ENCODE data around the gene ZNF768. TPM values are rescaled to one million over a fixed set of nuclear protein-coding genes. Genes with fewer than 3 reads are reported as not detected.

The ZNF768 gene
- total and polyA plus RNA-seq, 4 donors = 11.2 to 55.7 (median 45.8) TPM

DNA sequence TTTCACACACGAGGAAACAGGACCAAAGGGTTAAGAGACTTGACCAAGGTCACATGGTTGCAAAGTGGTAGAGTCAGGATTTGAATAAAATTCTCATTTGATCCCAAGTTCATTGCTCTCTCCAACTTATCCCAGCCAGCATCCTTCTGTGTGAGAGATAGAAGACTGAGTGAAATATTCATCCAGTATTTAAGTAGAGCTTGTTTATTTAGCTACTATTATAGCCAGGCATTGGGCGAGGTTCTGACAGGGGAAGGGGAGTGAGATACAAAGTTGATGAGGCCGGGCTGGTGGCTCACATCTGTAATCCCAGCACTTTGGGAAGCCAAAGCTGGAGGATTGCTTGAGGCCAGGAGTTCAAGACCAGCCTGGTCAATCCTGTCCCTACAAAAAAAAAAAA is 49.4 kb downstream of the ZNF768 start:
- peaks cover 25% of the 10 kb centered on the region for H3K27me3 ChIP-seq (ENCODE audit: control insufficient read depth, insufficient read depth, low read length)
- H3K27ac ChIP-seq (ENCODE audit: low read depth, low read length) = no peak overlapping the region
- H3K4me3 ChIP-seq (ENCODE audit: low read depth, low read length) = no peak overlapping the region
- H3K36me3 ChIP-seq (ENCODE audit: control insufficient read depth, insufficient read depth, low read length) = no peaks in the 10 kb centered on the region
- 76% methylated on average over 2 of the region's 3 CpGs for WGBS (ENCODE audit: insufficient coverage)
- no peaks in the 10 kb centered on the region for H3K9me3 ChIP-seq (ENCODE audit: control insufficient read depth, insufficient read depth, low read length)
- no peaks in the 10 kb centered on the region for H3K4me1 ChIP-seq (ENCODE audit: control insufficient read depth, insufficient read depth, low read length)
- DNase-seq (ENCODE audit: low read depth in 4 of 6, low spot score in 6 of 6) = no peak

DNA sequence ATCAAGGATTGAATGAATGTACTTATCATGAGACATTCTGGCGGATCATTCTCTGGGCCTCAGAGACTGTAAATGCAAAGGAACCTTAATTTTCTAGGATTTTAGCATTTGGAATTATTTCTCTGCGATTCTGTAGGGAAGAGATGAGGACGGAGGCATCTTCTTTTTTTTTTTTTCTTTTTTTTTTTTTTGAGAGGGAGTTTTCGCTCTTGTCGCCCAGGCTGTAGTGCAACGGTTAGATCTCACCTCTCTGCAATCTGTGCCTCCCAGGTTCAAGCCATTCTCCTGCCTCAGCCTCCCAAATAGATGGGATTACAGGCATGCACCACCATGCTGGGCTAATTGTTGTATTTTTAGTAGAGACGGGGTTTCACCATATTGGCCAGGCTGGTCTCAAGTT is 51.7 kb downstream of the ZNF768 start:
- no peak overlapping the region for H3K27ac ChIP-seq (ENCODE audit: low read depth, low read length)
- H3K36me3 ChIP-seq (ENCODE audit: control insufficient read depth, insufficient read depth, low read length) = no peaks in the 10 kb centered on the region
- H3K27me3 ChIP-seq (ENCODE audit: control insufficient read depth, insufficient read depth, low read length) = peaks cover 27% of the 10 kb centered on the region
- WGBS (ENCODE audit: insufficient coverage) = 79% methylated on average over 2 of the region's 7 CpGs
- DNase-seq (ENCODE audit: low read depth in 4 of 6, low spot score in 6 of 6) = no peak
- no peaks in the 10 kb centered on the region for H3K4me1 ChIP-seq (ENCODE audit: control insufficient read depth, insufficient read depth, low read length)
- H3K9me3 ChIP-seq (ENCODE audit: control insufficient read depth, insufficient read depth, low read length) = no peaks in the 10 kb centered on the region
- no peak overlapping the region for H3K4me3 ChIP-seq (ENCODE audit: low read depth, low read length)

DNA sequence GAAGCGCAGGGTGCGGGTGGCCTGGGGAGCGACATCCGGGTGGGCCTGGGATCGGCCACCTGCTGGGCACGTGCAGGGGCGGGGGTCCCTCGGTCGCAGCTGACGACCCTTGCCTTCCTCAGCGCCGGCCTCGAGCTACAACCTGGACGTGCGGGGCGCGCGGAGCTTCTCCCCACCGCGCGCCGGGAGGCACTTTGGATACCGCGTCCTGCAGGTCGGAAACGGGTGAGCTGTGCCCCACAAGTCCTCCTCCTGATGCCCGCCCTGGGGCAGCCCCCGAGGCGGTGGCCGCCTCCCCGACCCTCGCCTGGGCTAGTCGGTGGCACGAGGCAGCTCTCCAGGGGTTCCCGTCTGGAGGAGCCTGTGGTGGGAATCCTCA is 52.3 kb downstream of the ZNF768 start:
- Histone ChIP-seq H3K27ac (ENCODE audit: low read depth, low read length) (no peak overlapping the region), H3K9me3 (ENCODE audit: control insufficient read depth, insufficient read depth, low read length) (no peaks in the 10 kb centered on the region), H3K27me3 (ENCODE audit: control insufficient read depth, insufficient read depth, low read length) (peaks cover 27% of the 10 kb centered on the region), H3K36me3 (ENCODE audit: control insufficient read depth, insufficient read depth, low read length) (no peaks in the 10 kb centered on the region), H3K4me3 (ENCODE audit: low read depth, low read length) (no peak overlapping the region), H3K4me1 (ENCODE audit: control insufficient read depth, insufficient read depth, low read length) (no peaks in the 10 kb centered on the region)
- DNase-seq (ENCODE audit: low read depth in 4 of 6, low spot score in 6 of 6) = no peak
- 22% methylated on average over 35 of the region's 35 CpGs for WGBS (ENCODE audit: insufficient coverage)

Small RNA genes within 50 kb of the gene (small RNA-seq; reads per million reads assigned to genes)
- gene MIR4518 (ENCODE audit: low replicate concordance) = not detected
- gene RNU7-61P (ENCODE audit: low replicate concordance) = not detected

Other genes starting within 250 kb of the ZNF768 start
- gene CD2BP2, start 171.3 kb downstream of the ZNF768 start, total RNA-seq = 10 to 100 TPM; 26.7 to 49.9 TPM
- gene CD2BP2, start 171.3 kb downstream of the ZNF768 start, polyA plus RNA-seq (ENCODE audit: insufficient read length in 2 of 2) = 10 to 100 TPM; 60.6 to 63.9 TPM
- gene TBC1D10B, start 156.1 kb downstream of the ZNF768 start, total RNA-seq = 10 to 100 TPM; 26.0 to 31.4 TPM
- 10 to 100 TPM; 65.9 to 74.1 TPM for gene TBC1D10B, start 156.1 kb downstream of the ZNF768 start, polyA plus RNA-seq (ENCODE audit: insufficient read length in 2 of 2)
- gene MYL11, start 151.8 kb downstream of the ZNF768 start, total RNA-seq = 1 to 10 TPM; 3.0 to 3.4 TPM
- gene MYL11, start 151.8 kb downstream of the ZNF768 start, polyA plus RNA-seq (ENCODE audit: insufficient read length in 2 of 2) = 10 to 100 TPM in 1 of 2 donors, 1 to 10 TPM in 1; 1.4 to 11.4 TPM
- gene SEPTIN1, start 144.0 kb downstream of the ZNF768 start, total RNA-seq = under 1 TPM; 0.10 to 0.44 TPM
- gene SEPTIN1, start 144.0 kb downstream of the ZNF768 start, polyA plus RNA-seq (ENCODE audit: insufficient read length in 2 of 2) = 1 to 10 TPM; 5.0 to 5.9 TPM
- gene ZNF48, start 131.1 kb downstream of the ZNF768 start, total RNA-seq = 10 to 100 TPM in 1 of 2 donors, 1 to 10 TPM in 1; 9.5 to 12.1 TPM
- 10 to 100 TPM; 18.6 to 19.2 TPM for gene ZNF48, start 131.1 kb downstream of the ZNF768 start, polyA plus RNA-seq (ENCODE audit: insufficient read length in 2 of 2)
- gene ZNF771, start 119.0 kb downstream of the ZNF768 start, total RNA-seq = 10 to 100 TPM in 1 of 2 donors, 1 to 10 TPM in 1; 8.1 to 13.5 TPM
- 10 to 100 TPM; 19.3 to 20.5 TPM for gene ZNF771, start 119.0 kb downstream of the ZNF768 start, polyA plus RNA-seq (ENCODE audit: insufficient read length in 2 of 2)
- gene DCTPP1, start 96.5 kb downstream of the ZNF768 start, total RNA-seq = 10 to 100 TPM; 18.1 to 23.0 TPM
- gene DCTPP1, start 96.5 kb downstream of the ZNF768 start, polyA plus RNA-seq (ENCODE audit: insufficient read length in 2 of 2) = 10 to 100 TPM; 47.6 to 49.5 TPM
- gene SEPHS2, start 80.7 kb downstream of the ZNF768 start, total RNA-seq = 10 to 100 TPM in 1 of 2 donors, 1 to 10 TPM in 1; 6.8 to 14.2 TPM
- gene SEPHS2, start 80.7 kb downstream of the ZNF768 start, polyA plus RNA-seq (ENCODE audit: insufficient read length in 2 of 2) = 10 to 100 TPM; 33.8 to 37.1 TPM
- gene ITGAL, start 53.8 kb downstream of the ZNF768 start, total RNA-seq = 1 to 10 TPM; 1.2 to 4.9 TPM
- gene ITGAL, start 53.8 kb downstream of the ZNF768 start, polyA plus RNA-seq (ENCODE audit: insufficient read length in 2 of 2) = 1 to 10 TPM; 2.5 to 4.8 TPM
- gene ZNF747, start 8.3 kb upstream of the ZNF768 start, total RNA-seq = 10 to 100 TPM in 1 of 2 donors, 1 to 10 TPM in 1; 8.8 to 13.1 TPM
- gene ZNF747, start 8.3 kb upstream of the ZNF768 start, polyA plus RNA-seq (ENCODE audit: insufficient read length in 2 of 2) = 10 to 100 TPM in 1 of 2 donors, 1 to 10 TPM in 1; 9.2 to 10.6 TPM
- 10 to 100 TPM in 1 of 2 donors, 1 to 10 TPM in 1; 5.6 to 10.7 TPM for gene ZNF764, start 31.8 kb upstream of the ZNF768 start, total RNA-seq
- 10 to 100 TPM in 1 of 2 donors, 1 to 10 TPM in 1; 9.7 to 15.5 TPM for gene ZNF764, start 31.8 kb upstream of the ZNF768 start, polyA plus RNA-seq (ENCODE audit: insufficient read length in 2 of 2)
- gene ZNF688, start 45.1 kb upstream of the ZNF768 start, total RNA-seq = 10 to 100 TPM in 1 of 2 donors, 1 to 10 TPM in 1; 4.5 to 21.3 TPM
- 10 to 100 TPM; 20.4 to 23.0 TPM for gene ZNF688, start 45.1 kb upstream of the ZNF768 start, polyA plus RNA-seq (ENCODE audit: insufficient read length in 2 of 2)
- 10 to 100 TPM; 12.5 to 18.2 TPM for gene ZNF785, start 59.1 kb upstream of the ZNF768 start, total RNA-seq
- gene ZNF785, start 59.1 kb upstream of the ZNF768 start, polyA plus RNA-seq (ENCODE audit: insufficient read length in 2 of 2) = 10 to 100 TPM; 20.8 to 37.7 TPM
- 10 to 100 TPM in 1 of 2 donors, 1 to 10 TPM in 1; 6.5 to 10.0 TPM for gene ZNF689, start 83.8 kb upstream of the ZNF768 start, total RNA-seq
- gene ZNF689, start 83.8 kb upstream of the ZNF768 start, polyA plus RNA-seq (ENCODE audit: insufficient read length in 2 of 2) = 10 to 100 TPM; 15.1 to 15.7 TPM
- 10 to 100 TPM in 1 of 2 donors, 1 to 10 TPM in 1; 6.3 to 19.8 TPM for gene PRR14, start 124.4 kb upstream of the ZNF768 start, total RNA-seq
- gene PRR14, start 124.4 kb upstream of the ZNF768 start, polyA plus RNA-seq (ENCODE audit: insufficient read length in 2 of 2) = 10 to 100 TPM; 60.2 to 65.1 TPM
- 10 to 100 TPM; 11.5 to 26.8 TPM for gene FBRS, start 131.9 kb upstream of the ZNF768 start, total RNA-seq
- 10 to 100 TPM; 65.3 to 69.0 TPM for gene FBRS, start 131.9 kb upstream of the ZNF768 start, polyA plus RNA-seq (ENCODE audit: insufficient read length in 2 of 2)
- gene SRCAP, start 172.6 kb upstream of the ZNF768 start, total RNA-seq = 10 to 100 TPM; 15.2 to 19.6 TPM
- gene SRCAP, start 172.6 kb upstream of the ZNF768 start, polyA plus RNA-seq (ENCODE audit: insufficient read length in 2 of 2) = 10 to 100 TPM; 47.2 to 48.6 TPM
- gene PHKG2, start 221.9 kb upstream of the ZNF768 start, total RNA-seq = 10 to 100 TPM; 16.2 to 24.4 TPM
- 10 to 100 TPM; 41.2 to 53.9 TPM for gene PHKG2, start 221.9 kb upstream of the ZNF768 start, polyA plus RNA-seq (ENCODE audit: insufficient read length in 2 of 2)
- gene CFAP119, start 235.5 kb upstream of the ZNF768 start, total RNA-seq = 10 to 100 TPM in 1 of 2 donors, 1 to 10 TPM in 1; 3.3 to 11.2 TPM
- gene CFAP119, start 235.5 kb upstream of the ZNF768 start, polyA plus RNA-seq (ENCODE audit: insufficient read length in 2 of 2) = 10 to 100 TPM; 16.0 to 19.1 TPM
- gene RNF40, start 235.8 kb upstream of the ZNF768 start, total RNA-seq = 100 to 1,000 TPM in 1 of 2 donors, 10 to 100 TPM in 1; 70.7 to 101 TPM
- 100 to 1,000 TPM; 128 to 132 TPM for gene RNF40, start 235.8 kb upstream of the ZNF768 start, polyA plus RNA-seq (ENCODE audit: insufficient read length in 2 of 2)